ENCODE data around the gene P2RX2.

DNA sequence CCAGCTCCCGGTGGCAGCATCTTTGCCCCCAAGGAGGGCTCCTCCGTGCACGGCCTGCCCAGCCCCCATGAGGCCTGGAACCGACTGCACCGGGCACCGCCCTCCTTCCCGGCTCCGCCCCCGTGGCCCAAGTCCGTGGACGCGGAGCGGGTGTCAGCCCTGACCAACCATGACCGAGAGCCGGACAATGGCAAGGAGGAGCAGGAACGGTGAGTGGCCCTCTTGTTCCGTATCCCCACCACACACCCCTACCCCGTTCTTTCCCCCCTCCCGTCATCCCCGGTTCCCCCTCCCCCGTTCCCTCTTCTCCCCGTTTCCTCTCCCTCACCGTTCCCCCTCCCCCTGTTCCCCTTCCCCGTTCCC lies 36.5 kb upstream of the P2RX2 start:
- TF ChIP-seq YY1 (IDR thresholded peaks at IDR 0.05; ENCODE audit: extremely low read depth, insufficient replicate concordance, low read depth, low read length), result no peak
- TF ChIP-seq, protein P1, sequence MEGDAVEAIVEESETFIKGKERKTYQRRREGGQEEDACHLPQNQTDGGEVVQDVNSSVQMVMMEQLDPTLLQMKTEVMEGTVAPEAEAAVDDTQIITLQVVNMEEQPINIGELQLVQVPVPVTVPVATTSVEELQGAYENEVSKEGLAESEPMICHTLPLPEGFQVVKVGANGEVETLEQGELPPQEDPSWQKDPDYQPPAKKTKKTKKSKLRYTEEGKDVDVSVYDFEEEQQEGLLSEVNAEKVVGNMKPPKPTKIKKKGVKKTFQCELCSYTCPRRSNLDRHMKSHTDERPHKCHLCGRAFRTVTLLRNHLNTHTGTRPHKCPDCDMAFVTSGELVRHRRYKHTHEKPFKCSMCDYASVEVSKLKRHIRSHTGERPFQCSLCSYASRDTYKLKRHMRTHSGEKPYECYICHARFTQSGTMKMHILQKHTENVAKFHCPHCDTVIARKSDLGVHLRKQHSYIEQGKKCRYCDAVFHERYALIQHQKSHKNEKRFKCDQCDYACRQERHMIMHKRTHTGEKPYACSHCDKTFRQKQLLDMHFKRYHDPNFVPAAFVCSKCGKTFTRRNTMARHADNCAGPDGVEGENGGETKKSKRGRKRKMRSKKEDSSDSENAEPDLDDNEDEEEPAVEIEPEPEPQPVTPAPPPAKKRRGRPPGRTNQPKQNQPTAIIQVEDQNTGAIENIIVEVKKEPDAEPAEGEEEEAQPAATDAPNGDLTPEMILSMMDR (IDR thresholded peaks at IDR 0.05 in 2 of 3, conservative IDR thresholded peaks at IDR 0.05 in 1 of 3; ENCODE audit: borderline replicate concordance in 1 of 3, insufficient read depth in 1 of 3, low read depth in 2 of 3, low read length in 2 of 3), result no peak
- no peak for TF ChIP-seq EZH2 (IDR thresholded peaks at IDR 0.05)
- no peak for TF ChIP-seq POLR2A (IDR thresholded peaks at IDR 0.05; ENCODE audit: borderline replicate concordance, extremely low read depth, insufficient read depth, insufficient read length)
- no peak for TF ChIP-seq POLR2AphosphoS5 (IDR thresholded peaks at IDR 0.05; ENCODE audit: low read depth, low read length)
- no peak for TF ChIP-seq SP1 (IDR thresholded peaks at IDR 0.05; ENCODE audit: low read depth)
- no peak for TF ChIP-seq FOSL1 (IDR thresholded peaks at IDR 0.05; ENCODE audit: low read depth)
- TF ChIP-seq, protein P2, sequence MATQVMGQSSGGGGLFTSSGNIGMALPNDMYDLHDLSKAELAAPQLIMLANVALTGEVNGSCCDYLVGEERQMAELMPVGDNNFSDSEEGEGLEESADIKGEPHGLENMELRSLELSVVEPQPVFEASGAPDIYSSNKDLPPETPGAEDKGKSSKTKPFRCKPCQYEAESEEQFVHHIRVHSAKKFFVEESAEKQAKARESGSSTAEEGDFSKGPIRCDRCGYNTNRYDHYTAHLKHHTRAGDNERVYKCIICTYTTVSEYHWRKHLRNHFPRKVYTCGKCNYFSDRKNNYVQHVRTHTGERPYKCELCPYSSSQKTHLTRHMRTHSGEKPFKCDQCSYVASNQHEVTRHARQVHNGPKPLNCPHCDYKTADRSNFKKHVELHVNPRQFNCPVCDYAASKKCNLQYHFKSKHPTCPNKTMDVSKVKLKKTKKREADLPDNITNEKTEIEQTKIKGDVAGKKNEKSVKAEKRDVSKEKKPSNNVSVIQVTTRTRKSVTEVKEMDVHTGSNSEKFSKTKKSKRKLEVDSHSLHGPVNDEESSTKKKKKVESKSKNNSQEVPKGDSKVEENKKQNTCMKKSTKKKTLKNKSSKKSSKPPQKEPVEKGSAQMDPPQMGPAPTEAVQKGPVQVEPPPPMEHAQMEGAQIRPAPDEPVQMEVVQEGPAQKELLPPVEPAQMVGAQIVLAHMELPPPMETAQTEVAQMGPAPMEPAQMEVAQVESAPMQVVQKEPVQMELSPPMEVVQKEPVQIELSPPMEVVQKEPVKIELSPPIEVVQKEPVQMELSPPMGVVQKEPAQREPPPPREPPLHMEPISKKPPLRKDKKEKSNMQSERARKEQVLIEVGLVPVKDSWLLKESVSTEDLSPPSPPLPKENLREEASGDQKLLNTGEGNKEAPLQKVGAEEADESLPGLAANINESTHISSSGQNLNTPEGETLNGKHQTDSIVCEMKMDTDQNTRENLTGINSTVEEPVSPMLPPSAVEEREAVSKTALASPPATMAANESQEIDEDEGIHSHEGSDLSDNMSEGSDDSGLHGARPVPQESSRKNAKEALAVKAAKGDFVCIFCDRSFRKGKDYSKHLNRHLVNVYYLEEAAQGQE (IDR thresholded peaks at IDR 0.05; ENCODE audit: low read depth), result no peak

All from HCT116 (cell line).